Stimulated activated CD4-positive, alpha-beta T cell treated with anti-CD3 and anti-CD28 coated beads, Interleukin-15, amount 100 ng/mL, for 24 hours (primary cell): ENCODE data around the gene BEST2.

ENCODE experiments used
- DNase-seq: peaks from one replicate; pipeline ENCODE4 v3.0.0-alpha.2; 2020

BEST2 gene

DNA sequence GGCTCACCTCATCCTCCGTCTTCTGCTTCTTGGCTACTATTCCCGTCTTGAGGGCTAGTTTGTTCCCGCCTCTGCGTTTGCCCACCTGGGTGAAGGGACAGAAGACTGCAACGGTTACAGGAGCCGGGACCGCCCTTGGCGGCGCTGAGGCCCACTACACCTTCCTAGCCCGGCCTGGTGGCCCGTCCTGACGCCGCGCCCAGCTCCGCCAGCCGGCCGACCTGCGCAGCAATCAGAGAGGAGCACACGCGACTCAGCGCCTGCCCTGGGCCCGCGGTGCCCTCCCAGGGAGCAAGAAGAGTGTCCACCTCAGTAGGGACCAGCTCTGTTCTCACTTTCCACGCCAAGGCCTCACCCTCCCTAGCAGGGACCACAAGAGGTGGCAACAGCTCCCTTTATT lies 20.3 kb upstream of the BEST2 start:
- DNase-seq: no peak

DNA sequence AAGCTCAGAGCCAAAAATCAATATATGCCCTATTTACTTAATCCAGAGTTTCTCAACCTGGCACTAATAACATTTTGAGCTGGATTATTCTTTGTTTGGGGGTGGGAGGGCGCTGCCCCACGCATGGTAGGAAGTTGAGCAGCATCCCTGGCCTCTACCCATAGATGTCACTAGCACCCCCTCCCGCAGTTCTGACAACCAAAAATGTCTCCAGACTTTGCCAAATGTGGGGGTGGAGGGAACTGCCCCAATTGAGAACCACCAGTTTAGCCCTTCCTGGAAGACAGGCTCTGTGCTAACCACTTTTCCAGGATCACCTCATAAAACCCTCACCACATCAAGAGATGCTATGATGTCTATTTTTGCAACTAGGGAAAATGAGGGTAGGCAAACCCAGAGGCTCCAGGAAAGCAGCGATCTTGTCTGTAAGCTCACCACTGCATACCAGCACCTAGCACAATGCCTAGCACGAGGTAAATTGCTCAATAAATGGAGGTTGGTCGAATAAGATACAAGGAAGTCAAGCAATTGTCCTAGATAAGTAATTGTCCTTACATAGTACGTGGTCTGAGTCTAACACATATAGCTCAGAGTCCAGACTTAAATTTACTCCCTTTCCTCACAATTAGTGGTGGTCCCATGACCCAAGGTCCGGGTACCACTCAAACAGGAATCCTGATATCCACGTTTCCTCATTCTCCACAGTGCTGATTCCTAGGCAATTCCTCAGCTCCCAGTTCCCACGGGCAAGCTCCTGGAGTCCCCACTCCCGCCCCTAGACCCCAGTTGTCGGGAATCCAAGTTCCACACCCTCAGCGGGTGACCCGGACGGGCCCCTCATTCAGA lies 18.0 kb upstream of the BEST2 start:
- peak; percentile 79 for DNase-seq

DNA sequence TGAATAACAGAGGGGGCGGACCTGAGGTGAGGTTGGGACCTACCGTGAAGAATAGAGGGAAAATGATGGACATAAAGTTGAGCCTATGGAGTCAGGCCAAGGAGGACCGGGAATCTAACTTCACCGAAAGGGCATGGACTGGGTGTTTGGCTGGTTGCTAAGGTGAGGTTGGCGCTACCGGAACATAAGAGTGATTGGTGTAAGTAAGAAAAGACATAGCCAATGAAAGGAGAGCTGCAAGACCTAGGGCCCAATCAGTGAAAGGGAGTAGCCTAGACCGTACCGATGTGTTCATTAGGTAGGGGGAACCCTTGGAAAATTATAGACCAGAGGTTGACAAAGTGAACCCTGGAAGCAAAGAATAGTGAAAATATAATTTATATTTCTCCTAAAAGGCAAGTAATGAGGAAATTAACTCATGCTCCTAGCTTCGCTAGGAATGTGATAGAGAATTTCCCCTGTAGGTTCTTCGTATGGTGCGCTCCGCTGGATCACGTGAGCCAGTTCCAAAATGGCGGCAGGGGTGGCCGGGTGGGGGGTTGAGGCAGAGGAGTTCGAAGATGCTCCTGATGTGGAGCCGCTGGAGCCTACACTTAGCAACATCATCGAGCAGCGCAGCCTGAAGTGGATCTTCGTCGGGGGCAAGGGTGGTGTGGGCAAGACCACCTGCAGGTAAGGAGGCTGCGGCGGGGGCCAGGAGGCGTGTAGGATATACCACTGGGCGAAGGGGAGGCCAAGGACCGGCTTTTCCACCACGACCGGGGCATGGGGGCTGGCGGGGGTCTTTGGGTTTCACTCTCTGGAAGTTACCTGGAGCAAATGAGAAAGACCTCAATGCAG lies 14.4 kb upstream of the BEST2 start, which contains the start of gene GET3:
TSS of gene GET3 (plus strand) at position 503 of the 840 bp plus-strand sequence. CDS start at position 512, 9 bp downstream.
- peak; percentile 86 for DNase-seq

DNA sequence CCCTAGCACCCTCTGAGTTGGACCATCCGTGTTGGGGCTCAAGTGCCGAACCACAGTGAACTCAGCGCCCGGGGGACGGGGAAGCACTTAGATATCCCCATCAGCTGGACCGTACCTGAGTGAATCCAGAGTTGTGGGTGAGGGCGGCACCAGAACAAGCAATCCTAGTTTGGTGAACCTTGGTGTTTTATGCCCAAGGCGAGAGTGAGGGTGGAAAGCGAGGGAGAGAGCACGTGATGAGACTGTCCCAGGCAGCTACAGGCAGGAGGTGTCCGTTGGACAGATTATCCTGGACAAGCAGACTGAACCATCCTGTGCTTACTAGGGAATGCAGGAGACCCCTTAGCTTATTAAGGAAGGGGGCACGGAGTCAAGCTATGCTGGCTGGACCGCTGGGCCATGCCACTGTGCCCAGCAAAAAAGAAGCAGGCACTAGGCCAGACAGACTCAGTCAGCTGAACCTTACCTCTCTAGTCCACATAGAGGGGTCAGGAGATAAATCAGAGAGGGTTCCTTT lies 13.7 kb upstream of the BEST2 start:
- no peak for DNase-seq

DNA sequence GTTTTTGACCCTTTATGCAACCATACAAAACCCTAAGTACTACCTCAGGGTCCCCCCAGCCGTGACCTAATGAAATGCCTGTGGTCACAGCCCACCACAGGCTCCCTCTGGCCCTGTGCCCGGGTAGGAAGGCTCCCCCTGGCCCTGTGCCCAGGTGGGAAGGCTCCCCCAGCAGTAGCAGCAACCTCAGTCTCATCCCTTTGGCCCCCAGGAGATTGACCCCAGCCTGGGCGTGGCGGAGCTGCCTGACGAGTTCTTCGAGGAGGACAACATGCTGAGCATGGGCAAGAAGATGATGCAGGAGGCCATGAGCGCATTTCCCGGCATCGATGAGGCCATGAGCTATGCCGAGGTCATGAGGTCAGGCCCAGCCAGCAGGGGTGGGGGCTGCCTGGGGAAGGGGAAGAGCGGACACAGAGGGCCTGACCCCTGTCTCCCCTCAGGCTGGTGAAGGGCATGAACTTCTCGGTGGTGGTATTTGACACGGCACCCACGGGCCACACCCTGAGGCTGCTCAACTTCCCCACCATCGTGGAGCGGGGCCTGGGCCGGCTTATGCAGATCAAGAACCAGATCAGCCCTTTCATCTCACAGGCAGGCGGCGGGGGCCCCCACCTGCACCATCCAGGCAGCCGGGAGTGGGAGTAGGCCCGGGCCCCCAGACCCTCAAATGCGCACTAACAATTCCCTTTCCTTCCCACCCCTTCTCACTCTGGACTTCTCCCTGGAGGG lies 6.3 kb upstream of the BEST2 start:
- DNase-seq: no peak

DNA sequence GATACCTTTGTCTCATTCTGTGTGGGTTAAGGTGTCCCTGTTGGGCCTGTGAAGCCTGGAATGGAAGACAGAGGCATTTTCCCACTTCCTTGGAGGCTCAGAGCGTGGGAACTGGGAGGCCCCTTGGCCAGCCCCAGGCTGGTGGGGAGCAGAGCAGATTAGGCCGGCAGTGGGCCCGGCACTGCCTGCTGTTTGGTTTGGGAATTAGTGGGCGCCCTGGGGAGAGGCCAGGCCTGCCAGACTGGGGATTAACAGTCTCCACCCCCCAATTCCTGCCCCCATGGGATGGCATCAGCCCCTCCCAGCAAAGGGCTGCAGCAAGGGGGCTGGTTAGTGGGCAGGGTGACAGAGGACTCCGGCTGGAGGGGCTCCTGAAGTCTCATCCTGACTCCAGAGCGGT lies 3.1 kb upstream of the BEST2 start:
- DNase-seq: no peak

DNA sequence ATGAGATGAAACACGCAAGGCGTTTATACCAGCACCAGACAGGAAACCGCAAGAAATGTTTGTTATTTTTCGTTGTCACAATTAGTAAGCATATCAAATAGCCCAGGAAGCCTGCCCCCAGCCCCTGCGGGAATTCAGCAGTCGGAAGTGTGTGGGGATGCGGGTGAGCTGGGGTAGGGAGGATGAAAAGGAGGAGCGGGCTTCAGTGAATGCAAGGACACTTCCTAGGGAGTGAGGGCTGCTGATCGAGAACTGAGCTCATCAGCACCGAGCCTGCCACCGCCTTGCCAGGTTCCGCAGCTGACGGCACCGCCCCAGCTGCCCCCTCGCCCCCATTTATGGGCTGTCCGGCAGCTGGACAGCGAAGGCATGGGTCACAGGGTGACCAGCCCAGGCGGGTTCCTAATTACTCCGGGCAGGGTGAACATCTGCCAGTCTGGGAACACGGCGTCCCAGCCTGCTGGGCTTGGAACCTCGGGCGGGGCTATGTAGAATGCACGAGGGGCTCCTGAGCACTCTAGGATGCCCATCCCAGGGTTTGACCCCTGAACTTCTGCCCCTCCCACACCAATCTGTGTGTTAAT lies 1.6 kb upstream of the BEST2 start:
- no peak for DNase-seq

DNA sequence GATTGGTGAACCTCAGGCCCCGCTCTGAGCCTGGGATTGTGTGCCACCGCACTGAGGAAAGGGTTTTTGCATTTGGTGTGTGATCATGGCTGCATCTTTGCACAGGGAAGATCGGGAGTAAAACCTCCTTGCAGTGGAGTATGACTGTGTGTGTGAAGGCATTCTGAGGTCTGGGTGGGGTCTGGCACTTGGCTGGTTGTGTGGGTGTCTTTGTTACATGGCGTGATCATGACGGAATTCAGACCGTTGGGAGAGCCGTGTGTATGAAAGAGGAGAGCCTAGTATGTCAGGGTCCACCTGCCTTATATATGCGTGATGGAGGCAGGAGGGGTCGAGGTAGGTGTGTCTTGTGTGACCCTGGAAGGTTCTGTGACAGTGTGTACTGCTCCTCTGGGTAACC lies 740 bp upstream of the BEST2 start:
- no peak for DNase-seq

DNA sequence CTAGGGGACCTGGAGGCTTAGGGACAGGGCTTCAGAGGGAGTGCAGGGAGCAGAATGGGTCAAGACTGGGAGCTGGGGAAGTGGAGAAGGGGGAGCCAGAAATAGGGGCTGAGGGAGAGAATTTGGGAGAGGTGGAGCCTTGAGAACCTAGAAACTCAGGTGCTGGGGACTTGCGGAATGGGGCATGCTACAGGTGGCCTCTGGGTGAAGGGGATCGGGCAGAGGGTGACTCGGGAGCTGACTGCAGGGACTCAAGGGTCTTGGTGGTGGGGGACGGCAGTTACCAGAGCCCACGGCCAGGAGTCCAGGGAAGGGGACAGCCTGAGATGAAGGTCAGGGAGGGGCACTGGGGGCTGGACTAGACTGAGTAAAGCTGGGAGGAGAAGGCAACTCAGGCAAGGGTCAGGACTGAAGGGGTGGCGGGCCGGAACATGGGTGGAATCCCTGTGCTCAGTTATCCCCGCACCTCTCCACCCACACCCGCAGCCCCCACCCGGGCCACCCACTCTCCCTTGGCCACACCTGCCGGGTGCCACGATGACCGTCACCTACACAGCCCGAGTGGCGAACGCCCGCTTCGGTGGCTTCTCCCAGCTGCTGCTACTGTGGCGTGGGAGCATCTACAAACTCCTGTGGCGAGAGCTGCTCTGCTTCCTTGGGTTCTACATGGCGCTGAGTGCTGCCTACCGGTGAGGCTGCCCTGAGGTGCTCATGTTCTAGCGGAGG lies 628 bp downstream of the BEST2 start:
- no peak for DNase-seq

DNA sequence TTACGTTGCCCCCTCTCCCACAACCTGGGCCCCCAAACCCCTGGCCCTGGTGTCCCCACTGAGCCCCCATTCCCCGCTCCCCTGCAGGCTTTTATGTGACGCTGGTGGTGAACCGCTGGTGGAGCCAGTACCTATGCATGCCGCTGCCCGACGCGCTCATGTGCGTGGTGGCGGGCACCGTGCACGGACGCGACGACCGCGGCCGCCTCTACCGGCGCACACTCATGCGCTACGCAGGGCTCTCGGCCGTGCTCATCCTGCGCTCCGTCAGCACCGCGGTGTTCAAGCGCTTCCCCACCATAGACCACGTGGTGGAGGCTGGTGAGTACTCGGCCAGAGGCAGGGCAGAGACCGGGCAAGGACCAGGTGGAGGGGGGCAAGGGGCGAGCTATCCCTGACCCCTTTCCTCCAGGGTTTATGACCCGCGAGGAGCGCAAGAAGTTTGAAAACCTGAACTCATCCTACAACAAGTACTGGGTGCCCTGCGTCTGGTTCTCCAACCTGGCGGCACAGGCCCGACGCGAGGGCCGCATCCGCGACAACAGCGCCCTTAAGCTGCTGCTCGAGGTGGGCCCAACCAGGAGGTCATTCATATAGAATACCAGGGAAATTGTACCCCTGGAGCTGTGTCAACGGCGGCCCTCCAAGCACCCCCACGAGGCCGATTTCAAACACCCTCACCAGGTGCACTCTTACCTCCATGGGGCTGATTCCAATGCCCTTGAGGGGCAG lies 3.0 kb downstream of the BEST2 start:
- no peak for DNase-seq

DNA sequence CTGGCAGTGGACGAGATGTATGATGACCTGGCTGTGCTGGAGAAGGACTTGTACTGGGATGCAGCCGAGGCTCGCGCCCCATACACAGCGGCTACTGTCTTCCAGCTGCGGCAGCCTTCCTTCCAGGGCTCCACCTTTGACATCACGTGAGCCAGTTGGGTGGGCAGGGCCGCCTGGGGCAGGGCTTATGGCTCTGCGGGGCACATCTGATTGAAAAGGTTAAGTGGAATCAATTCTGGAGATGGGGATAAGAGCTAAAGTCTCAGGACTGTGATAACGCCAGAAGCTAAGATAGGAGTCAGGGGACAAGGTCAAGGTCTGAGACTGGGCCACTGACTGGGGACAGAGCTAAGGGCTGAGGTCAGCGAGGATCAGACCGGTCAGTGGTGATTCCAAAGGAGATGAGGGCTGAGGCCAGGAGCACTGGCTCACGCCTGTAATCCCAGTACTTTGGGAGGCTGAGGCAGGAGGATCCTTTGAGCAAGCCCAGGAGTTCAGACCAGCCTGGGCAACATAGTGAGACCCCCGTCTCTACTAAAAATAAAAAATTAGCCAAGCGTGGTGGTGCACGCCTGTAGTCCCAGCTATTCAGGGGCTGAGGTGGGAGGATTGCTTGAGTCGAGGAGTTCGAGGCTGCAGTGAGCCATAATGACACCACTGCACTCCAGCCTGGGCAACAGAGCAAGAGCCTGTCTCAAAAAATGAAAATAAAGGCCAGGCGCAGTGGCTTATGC lies 4.7 kb downstream of the BEST2 start:
- no peak for DNase-seq

DNA sequence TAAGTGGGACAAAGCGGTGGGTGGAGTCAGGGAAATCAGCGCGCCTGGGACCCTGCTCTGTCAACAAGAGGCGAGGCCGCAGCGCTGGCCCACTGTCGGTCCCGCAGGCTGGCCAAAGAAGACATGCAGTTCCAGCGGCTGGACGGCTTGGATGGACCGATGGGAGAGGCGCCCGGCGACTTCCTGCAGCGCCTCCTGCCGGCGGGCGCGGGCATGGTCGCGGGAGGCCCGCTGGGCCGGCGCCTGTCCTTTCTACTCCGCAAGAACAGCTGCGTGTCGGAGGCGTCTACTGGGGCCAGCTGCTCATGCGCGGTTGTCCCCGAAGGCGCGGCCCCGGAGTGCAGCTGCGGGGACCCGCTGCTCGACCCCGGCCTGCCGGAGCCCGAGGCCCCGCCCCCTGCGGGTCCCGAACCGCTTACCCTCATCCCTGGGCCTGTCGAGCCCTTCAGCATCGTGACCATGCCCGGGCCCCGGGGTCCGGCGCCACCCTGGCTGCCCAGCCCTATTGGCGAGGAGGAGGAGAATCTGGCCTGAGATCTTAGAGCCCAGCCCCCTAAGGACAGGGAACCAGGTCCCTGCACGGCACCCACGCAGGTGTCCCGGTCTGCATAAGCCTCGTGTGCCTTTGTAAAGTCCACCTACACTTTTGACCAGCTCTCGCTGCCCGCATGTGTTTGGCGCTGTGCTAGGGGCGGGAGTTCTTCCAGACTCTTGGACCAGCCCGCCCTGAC lies 6.1 kb downstream of the BEST2 start:
- DNase-seq: peak; percentile 79

DNA sequence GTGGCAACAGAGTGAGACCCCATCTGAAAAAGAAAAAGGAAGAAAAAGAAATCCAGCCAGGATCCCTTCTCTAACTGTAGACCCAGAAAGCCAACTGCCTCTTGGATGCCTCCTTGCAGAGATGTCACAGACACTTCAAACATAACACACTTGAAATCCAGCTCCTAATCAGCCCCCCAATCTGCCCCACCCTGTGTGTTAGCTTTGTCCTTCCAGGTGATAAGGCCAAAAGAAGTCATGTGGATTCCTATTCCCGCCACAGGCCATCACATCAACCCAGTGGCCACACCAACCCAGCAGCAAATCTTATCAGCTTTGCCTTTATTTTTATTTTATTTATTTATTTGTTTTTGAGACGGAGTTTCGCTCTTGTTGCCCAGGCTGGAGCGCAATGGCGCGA lies 8.1 kb downstream of the BEST2 start:
- DNase-seq: no peak

DNA sequence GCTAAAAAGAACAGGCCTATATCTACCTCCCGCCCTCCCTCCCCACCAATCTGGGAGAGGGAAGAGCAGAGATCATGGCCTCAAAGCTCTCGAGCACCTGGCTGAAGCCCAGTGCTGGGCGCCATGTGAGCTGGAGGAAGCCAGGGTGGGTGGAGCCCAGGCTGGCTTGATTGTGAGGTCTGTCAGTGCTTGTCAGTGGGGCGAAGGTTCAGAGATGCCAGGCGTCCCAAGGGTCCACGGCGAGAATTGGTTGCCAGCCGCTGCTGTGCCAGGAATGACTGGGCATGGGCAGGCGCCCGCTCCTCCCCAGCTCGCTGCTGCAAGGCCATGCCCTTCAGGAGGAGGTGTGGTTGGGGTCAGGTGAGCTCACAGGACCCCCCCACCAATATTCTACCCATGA lies 11.5 kb downstream of the BEST2 start:
- DNase-seq: no peak

DNA sequence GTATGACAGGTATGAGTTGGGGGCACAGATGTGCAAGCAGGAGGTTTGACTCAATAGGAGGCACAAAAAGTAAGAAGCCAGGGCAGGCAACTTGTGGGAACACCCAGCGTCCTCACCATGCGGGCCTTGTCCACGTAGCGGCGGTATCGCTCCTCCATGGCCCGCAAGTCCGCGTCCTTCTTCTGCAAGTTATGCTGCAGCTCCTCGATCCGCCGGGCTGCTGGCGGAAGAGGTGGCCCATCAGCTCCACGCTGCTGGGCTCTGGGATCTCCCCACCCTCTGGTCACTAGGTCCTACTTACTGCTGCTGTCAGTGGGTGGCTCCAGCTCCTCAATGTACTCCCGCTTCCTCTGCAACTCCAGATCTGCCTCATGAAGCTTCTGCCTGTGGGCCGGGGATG lies 13.1 kb downstream of the BEST2 start:
- DNase-seq: no peak

DNA sequence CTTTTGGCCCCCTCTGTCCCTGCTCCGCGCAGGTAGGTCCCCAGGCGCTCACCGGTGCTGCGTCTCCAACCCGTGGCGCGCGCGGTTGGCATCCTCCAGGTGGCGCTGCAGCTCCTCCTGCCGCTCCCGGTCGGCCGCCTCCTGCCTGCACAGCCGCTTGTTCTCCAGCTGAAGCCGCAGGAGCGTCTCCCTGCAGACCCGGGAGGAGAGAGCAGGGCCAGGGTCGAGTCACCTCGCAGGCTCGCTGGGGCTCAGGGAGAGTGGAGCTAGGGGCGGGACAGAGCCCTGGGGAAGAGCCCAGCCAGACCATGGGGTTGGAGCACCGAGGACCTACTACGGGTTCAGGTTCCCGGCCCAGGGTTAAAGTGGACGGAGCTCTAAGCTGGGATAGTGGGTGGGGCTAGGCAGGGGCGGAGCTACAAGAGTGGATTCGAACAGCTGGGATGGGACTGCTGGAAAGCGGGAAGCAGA lies 14.5 kb downstream of the BEST2 start:
- peak; percentile 82 for DNase-seq

DNA sequence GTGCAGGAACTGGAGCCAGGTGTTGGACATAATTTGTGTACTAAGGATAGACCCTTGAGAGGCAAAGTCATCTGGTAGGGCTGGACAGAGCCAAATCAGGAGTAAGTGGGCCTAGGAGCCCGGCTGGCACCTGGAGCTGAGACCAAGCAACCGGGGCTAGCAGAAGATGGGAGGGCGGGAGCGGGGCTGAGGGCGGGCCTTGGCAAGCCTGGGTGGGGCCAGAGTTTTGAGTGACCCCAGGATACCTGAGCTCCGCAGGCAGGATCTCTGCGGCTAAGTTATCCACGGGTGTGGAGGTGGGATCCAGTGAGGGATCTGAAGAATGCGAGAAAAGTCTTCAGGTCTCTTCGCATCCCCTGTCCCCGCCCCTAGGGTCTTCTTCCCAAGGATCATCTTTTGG lies 15.6 kb downstream of the BEST2 start:
- DNase-seq: no peak

DNA sequence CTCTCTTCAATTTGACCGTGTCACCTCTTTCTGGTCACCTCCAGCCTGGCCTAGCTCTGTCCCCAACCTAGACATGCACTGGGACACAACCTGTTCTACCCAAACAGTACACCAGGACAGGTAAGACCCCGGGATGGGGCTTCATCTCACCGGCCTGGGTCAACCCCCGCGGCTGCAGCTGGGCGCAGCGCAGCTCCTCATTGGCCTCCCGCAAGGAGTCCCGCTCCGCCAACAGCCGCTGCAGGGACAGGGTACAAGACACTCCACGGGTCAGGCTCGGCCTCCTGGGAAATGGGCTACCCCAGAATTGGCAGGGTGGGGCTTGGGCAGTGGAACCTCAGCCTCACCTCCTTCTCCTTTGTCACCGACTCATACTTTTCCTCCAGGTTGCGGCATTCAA lies 16.1 kb downstream of the BEST2 start:
- no peak for DNase-seq

DNA sequence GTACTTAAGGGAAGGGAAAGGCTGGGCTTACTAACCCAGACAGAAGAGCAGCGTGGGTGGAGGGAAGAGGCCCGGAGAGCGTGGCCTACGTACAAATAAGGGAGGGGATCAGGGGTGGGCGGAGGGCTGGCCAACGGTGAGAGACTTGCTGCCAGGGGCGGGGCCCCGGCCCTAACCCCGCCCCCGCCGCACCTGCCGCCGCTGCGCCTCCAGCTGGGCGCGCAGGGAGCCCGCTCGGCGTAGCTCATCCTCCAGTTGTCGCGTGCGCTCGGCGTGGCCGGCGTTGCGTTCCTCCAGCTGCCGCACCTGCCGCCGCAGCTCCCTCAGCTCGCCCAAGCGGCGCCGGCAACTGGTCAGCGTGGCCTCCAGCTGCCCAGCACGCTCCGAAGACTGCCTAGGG lies 18.1 kb downstream of the BEST2 start:
- DNase-seq: peak; percentile 78

DNA sequence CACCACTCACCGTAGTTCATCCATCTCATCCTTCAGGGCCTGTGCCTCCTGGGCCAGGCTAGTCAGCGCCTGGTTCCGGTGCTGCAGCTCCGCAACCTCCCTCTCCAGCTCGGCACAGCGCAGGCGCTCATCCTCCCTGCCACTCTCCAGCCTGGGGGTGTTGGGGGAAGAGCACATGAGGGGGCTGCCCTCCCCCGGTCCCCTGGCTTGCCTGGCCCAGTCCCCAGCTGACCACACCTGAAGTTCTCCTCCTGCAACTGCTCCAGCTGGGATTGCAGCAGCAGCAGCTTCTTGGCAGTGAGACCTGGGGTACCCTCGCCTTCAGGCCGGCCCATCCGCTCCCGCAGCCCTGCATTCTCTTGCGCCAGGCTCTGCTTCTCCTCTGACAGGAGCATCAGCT lies 19.3 kb downstream of the BEST2 start:
- no peak for DNase-seq
